ENCODE measurements around the gene RCE1.

DNA sequence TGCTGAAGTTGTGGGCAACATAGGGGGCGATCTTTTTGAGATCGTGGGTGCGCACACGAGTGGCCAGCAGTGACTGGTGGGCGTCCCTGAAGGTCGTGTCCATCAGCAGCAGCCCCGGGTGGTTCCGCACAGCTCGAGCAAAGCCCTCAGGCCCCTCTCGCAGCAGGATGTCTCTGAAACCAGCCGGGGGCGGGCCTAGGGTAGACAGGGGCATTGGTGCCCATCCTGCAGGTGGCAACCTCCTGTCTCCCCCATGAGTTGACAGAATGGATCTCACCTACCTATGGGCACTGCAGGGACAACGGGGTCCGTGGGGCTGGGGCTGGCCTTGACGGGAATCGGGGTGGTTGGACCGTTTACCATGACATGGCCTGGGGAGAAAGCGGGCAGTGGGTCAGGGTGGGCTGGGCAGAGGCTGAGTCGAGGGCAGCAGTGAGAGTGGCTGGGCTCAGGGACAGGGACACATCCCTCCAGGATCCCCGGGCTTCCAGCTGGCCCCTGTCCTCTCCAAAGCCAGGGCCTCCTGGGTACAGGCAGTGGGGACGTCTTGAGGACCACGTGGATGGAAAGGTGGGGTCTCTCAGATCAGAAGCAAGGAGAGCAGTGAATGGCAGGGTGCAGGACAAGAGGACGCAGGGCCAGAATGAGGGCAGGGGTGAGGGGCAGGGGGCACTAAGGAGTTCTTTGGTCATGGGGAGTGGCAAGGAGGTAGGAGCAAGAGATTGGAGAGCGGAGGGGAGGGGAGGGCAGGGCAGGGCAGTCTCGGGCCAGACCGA, 9.4 kb downstream of the RCE1 start:
- TF ChIP-seq TAF1 (IDR thresholded peaks at IDR 0.05; ENCODE audit: borderline replicate concordance, low read depth, low read length), result no peak
- TF ChIP-seq POLR2AphosphoS5 (IDR thresholded peaks at IDR 0.05; ENCODE audit: low read depth, low read length), result no peak
- TF ChIP-seq POLR2A (IDR thresholded peaks at IDR 0.05; ENCODE audit: low read depth, low read length), result no peak

Measured in GM12892 (cell line).